ENCODE results near the gene FOSL1.

DNA sequence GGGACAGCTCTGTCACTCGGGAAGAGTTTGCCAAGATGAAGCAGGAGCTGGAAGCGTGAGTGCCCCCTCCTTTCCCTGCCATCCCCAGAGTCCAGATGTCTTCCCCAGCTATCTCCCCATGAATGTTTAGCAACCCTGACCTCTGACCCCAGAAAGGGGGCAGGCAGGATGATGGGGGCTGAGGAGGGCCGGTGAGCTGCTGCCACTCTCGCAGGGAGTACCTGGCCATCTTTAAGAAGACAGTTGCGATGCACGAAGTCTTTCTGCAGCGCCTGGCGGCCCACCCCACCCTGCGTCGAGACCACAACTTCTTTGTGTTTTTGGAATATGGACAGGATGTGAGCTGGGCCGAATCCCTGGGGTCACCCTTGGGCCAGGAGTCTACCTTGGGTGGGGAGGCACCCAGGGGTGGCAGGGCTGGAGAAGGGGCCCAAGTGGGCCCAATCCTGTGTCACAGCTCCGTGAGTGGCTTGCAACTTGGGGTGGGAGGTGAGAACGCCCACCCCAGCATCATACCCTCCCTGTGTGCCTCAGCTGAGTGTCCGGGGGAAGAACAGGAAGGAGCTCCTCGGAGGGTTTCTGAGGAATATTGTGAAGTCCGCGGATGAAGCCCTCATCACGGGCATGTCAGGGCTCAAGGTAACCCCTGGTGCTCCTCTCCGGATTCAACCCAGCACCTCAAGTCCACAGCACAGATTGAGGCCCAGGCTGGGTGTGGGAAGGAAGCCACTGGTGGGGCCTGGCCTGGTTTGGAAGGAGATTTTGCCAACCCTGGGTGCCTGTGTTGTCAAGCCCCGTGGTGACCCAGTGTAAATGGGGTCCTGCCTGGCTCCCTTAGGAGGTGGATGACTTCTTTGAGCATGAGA is 49.7 kb downstream of the FOSL1 start:
- TF ChIP-seq, protein P1, sequence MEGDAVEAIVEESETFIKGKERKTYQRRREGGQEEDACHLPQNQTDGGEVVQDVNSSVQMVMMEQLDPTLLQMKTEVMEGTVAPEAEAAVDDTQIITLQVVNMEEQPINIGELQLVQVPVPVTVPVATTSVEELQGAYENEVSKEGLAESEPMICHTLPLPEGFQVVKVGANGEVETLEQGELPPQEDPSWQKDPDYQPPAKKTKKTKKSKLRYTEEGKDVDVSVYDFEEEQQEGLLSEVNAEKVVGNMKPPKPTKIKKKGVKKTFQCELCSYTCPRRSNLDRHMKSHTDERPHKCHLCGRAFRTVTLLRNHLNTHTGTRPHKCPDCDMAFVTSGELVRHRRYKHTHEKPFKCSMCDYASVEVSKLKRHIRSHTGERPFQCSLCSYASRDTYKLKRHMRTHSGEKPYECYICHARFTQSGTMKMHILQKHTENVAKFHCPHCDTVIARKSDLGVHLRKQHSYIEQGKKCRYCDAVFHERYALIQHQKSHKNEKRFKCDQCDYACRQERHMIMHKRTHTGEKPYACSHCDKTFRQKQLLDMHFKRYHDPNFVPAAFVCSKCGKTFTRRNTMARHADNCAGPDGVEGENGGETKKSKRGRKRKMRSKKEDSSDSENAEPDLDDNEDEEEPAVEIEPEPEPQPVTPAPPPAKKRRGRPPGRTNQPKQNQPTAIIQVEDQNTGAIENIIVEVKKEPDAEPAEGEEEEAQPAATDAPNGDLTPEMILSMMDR (IDR thresholded peaks at IDR 0.05), result no peak
- TF ChIP-seq POLR2A (IDR thresholded peaks at IDR 0.05) (no peak), POLR2AphosphoS5 (IDR thresholded peaks at IDR 0.05) (no peak)

Data from upper lobe of left lung (tissue), 4 donors.